K562 (cell line): ENCODE results near the gene PPRC1. TPM values are rescaled to one million over a fixed set of nuclear protein-coding genes. Genes with fewer than 3 reads are reported as not detected.

ENCODE experiments used
- CBX2 ChIP-seq: fragments of 200-600 bp; sonication (generic); IDR thresholded peaks from one replicate; pipeline ENCODE4 v1.6.1; 2012; ENCODE audit warnings: mild to moderate bottlenecking, low read length, inconsistent platforms; ENCODE audit not compliant: insufficient read depth, poor library complexity, severe bottlenecking
- HDAC1 ChIP-seq, 2 experiments: fragments of 450-650 bp; IDR thresholded peaks; 2 replicates each; pipeline ENCODE4 v1.6.1; 2016 to 2017; ENCODE audit warnings: inconsistent platforms in 1 of 2, mild to moderate bottlenecking in 1 of 2, moderate library complexity in 1 of 2
- HNRNPL ChIP-seq: fragments of 200-400 bp; formaldehyde crosslinking; IDR thresholded peaks from 2 replicates; pipeline ENCODE4 v1.6.1; 2017; ENCODE audit warnings: low read depth, mild to moderate bottlenecking, low read length
- MBD2 ChIP-seq: sonication (generic); IDR thresholded peaks from 2 replicates; pipeline ENCODE4 v1.6.1; 2016; ENCODE audit warnings: low read depth, borderline replicate concordance
- NCOR1 ChIP-seq: fragments of 450-650 bp; IDR thresholded peaks from 2 replicates; pipeline ENCODE4 v1.6.1; 2016; ENCODE audit warnings: mild to moderate bottlenecking, moderate library complexity
- RAD21 ChIP-seq, 2 experiments: fragments of 250-450 bp in 1 of 2; fragments of 450-650 bp in 1 of 2; sonication (Bioruptor Pico) in 1 of 2; formaldehyde crosslinking in 1 of 2; IDR thresholded peaks in 1 of 2; conservative IDR thresholded peaks in 1 of 2; 2 replicates each; pipeline versions ENCODE4 v1.4.0 to v1.8.0; 2020 to 2022; ENCODE audit warnings: mild to moderate bottlenecking in 2 of 2, moderate library complexity in 1 of 2
- RBBP5 ChIP-seq: fragments of 200-600 bp; sonication (generic); IDR thresholded peaks from 2 replicates; pipeline ENCODE4 v1.6.1; 2012; ENCODE audit warnings: borderline replicate concordance, mild to moderate bottlenecking, low read length, control low read depth, inconsistent platforms; ENCODE audit not compliant: insufficient read depth, poor library complexity, severe bottlenecking
- RCOR1 ChIP-seq, 2 experiments: IDR thresholded peaks; 2 replicates each; pipeline ENCODE4 v1.6.1; 2012; ENCODE audit warnings: low read depth in 2 of 2, low read length in 2 of 2, borderline replicate concordance in 1 of 2, improper control_type of control experiment in 1 of 2
- SMAD4 ChIP-seq: fragments of 250-450 bp; sonication (Bioruptor Pico); conservative IDR thresholded peaks from 2 replicates; pipeline ENCODE4 v1.8.0; 2021; ENCODE audit warnings: inconsistent platforms, mild to moderate bottlenecking, moderate library complexity
- TAF1 ChIP-seq: IDR thresholded peaks from 2 replicates; pipeline ENCODE4 v1.6.1; 2011; ENCODE audit warnings: mild to moderate bottlenecking, low read length, moderate library complexity; ENCODE audit not compliant: insufficient read depth, control insufficient read depth, severe bottlenecking; ENCODE audit errors: extremely low read depth
- TAF15 ChIP-seq: fragments of 200-400 bp; formaldehyde crosslinking; IDR thresholded peaks from 2 replicates; pipeline ENCODE4 v1.6.1; 2017; ENCODE audit warnings: mild to moderate bottlenecking, low read depth, low read length, moderate library complexity
- VEZF1 ChIP-seq: fragments of 200-800 bp; sonication (Bioruptor generic); IDR thresholded peaks from 2 replicates; pipeline ENCODE4 v1.6.1; 2017; ENCODE audit warnings: missing genetic modification characterization, missing compliant biosample characterization
- ZKSCAN8 ChIP-seq: fragments of 200-800 bp; sonication (Bioruptor generic); IDR thresholded peaks from 2 replicates; pipeline ENCODE4 v1.6.1; 2016; ENCODE audit warnings: missing genetic modification characterization, missing compliant biosample characterization
- ZNF785 ChIP-seq: fragments of 250-450 bp; sonication (Bioruptor Pico); IDR thresholded peaks from 2 replicates; pipeline ENCODE4 v1.4.0; 2020; ENCODE audit warnings: mild to moderate bottlenecking
- ZNF79 ChIP-seq: fragments of 250-450 bp; sonication (Bioruptor Pico); IDR thresholded peaks from 2 replicates; pipeline ENCODE4 v1.4.0; 2020; ENCODE audit warnings: low read depth, mild to moderate bottlenecking, moderate library complexity
- polyA plus RNA-seq, 8 experiments: library from polyadenylated mRNA; depleted of rRNA in 4 of 8; stranded (reverse) in 5 of 8; unstranded in 3 of 8; fragments of >200 nt; fragmentation: Nextera tagmentation in 2 of 8; fragmentation: Illumina TruSeq in 1 of 8; extraction: Ambion mirVana in 2 of 8; extraction: Trizol in 1 of 8; gene quantifications; 2 replicates each; pipeline versions ENCODE4 v1.2.1 to v1.2.3, GENCODE V29; 2011 to 2014; ENCODE audit warnings: inconsistent platforms in 1 of 8, missing spikeins in 1 of 8
- total RNA-seq, 7 experiments: library from RNA; depleted of rRNA in 6 of 7; stranded (reverse); fragments of >200 nt in 6 of 7; fragmentation: Illumina TruSeq in 2 of 7; extraction: Trizol in 2 of 7; gene quantifications; 2 replicates each; pipeline versions ENCODE4 v1.2.1 to v1.2.3, GENCODE V29; 2011 to 2021; ENCODE audit warnings: low replicate concordance in 1 of 7
- TF ChIP-seq, protein P1 (sequence below): fragments of 450-650 bp; IDR thresholded peaks from 2 replicates; pipeline ENCODE4 v1.6.1; 2017; ENCODE audit warnings: antibody characterized with exemption, mild to moderate bottlenecking
- TF ChIP-seq, protein P2 (sequence below), 3 experiments: IDR thresholded peaks in 2 of 3; conservative IDR thresholded peaks in 1 of 3; 2 replicates each; pipeline ENCODE4 v1.5.1; 2011 to 2012; ENCODE audit warnings: low read length in 3 of 3, mild to moderate bottlenecking in 3 of 3, control low read depth in 2 of 3, improper control_type of control experiment in 1 of 3, inconsistent platforms in 1 of 3, low read depth in 1 of 3, mixed read lengths in 1 of 3, moderate library complexity in 1 of 3; ENCODE audit not compliant: insufficient read depth in 2 of 3

Gene PPRC1
- total and polyA plus RNA-seq, 9 of the 15 experiments (the other 6 are each of a cell fraction or from before 2014, with no cell fraction given), result 8.5 to 47.1 (median 16.2) TPM

GRCh38 chr10:102117391-102118159 is 15.3 kb upstream of the PPRC1 start (continued):
- TF ChIP-seq RCOR1 (IDR thresholded peaks at IDR 0.05; ENCODE audit: borderline replicate concordance in 1 of 2, low read depth in 2 of 2, low read length in 2 of 2) (peak in 1 of 2 experiments; percentile 33; a peak in 1 of 4 replicates), HNRNPL (no peak), ZNF79 (CRISPR knock-in tag) (no peak), HDAC1 (IDR thresholded peaks at IDR 0.05) (peak in 1 of 2 experiments; percentile 87; a peak in 2 of 4 replicates), MBD2 (no peak), ZKSCAN8 (no peak), CBX2 (no peak), VEZF1 (peak; percentile 58; the same call in 1 of the 2 replicates), SMAD4 (CRISPR knock-in tag) (0 out of 2 replicates have a peak, but pooled peaks have one; percentile 26), RBBP5 (peak; percentile 17), RAD21 (CRISPR knock-in tag; conservative IDR thresholded peaks at IDR 0.05 in 1 of 2, IDR thresholded peaks at IDR 0.05 in 1 of 2) (peak in 1 of 2 experiments; percentile 28; a peak in 2 of 4 replicates), ZNF785 (CRISPR knock-in tag) (no peak), NCOR1 (no peak), TAF15 (no peak), TAF1 (no peak)
- TF ChIP-seq, protein P1, sequence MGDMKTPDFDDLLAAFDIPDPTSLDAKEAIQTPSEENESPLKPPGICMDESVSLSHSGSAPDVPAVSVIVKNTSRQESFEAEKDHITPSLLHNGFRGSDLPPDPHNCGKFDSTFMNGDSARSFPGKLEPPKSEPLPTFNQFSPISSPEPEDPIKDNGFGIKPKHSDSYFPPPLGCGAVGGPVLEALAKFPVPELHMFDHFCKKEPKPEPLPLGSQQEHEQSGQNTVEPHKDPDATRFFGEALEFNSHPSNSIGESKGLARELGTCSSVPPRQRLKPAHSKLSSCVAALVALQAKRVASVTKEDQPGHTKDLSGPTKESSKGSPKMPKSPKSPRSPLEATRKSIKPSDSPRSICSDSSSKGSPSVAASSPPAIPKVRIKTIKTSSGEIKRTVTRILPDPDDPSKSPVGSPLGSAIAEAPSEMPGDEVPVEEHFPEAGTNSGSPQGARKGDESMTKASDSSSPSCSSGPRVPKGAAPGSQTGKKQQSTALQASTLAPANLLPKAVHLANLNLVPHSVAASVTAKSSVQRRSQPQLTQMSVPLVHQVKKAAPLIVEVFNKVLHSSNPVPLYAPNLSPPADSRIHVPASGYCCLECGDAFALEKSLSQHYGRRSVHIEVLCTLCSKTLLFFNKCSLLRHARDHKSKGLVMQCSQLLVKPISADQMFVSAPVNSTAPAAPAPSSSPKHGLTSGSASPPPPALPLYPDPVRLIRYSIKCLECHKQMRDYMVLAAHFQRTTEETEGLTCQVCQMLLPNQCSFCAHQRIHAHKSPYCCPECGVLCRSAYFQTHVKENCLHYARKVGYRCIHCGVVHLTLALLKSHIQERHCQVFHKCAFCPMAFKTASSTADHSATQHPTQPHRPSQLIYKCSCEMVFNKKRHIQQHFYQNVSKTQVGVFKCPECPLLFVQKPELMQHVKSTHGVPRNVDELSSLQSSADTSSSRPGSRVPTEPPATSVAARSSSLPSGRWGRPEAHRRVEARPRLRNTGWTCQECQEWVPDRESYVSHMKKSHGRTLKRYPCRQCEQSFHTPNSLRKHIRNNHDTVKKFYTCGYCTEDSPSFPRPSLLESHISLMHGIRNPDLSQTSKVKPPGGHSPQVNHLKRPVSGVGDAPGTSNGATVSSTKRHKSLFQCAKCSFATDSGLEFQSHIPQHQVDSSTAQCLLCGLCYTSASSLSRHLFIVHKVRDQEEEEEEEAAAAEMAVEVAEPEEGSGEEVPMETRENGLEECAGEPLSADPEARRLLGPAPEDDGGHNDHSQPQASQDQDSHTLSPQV, result 0 out of 2 replicates have a peak, but pooled peaks have one; percentile 57
- TF ChIP-seq, protein P2, sequence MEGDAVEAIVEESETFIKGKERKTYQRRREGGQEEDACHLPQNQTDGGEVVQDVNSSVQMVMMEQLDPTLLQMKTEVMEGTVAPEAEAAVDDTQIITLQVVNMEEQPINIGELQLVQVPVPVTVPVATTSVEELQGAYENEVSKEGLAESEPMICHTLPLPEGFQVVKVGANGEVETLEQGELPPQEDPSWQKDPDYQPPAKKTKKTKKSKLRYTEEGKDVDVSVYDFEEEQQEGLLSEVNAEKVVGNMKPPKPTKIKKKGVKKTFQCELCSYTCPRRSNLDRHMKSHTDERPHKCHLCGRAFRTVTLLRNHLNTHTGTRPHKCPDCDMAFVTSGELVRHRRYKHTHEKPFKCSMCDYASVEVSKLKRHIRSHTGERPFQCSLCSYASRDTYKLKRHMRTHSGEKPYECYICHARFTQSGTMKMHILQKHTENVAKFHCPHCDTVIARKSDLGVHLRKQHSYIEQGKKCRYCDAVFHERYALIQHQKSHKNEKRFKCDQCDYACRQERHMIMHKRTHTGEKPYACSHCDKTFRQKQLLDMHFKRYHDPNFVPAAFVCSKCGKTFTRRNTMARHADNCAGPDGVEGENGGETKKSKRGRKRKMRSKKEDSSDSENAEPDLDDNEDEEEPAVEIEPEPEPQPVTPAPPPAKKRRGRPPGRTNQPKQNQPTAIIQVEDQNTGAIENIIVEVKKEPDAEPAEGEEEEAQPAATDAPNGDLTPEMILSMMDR (IDR thresholded peaks at IDR 0.05 in 2 of 3, conservative IDR thresholded peaks at IDR 0.05 in 1 of 3; ENCODE audit: insufficient read depth in 2 of 3, low read depth in 1 of 3, low read length in 3 of 3), result peak; percentile 42 to 53 (median 45); a peak in 4 of 6 replicates
